Measurements from ENCODE around the gene MAML3. TPM values are rescaled to one million over a fixed set of nuclear protein-coding genes. Genes with fewer than 3 reads are reported as not detected.

The MAML3 gene
- total RNA-seq, 1 experiment from 2014 or later, result 20.8 TPM

GRCh38 chr4:139745111-139745639 lies 408.8 kb downstream of the MAML3 start:
- peaks cover 16% of the 10 kb centered on the region; the same call in 1 of the 2 replicates for H3K79me2 ChIP-seq (ENCODE audit: low read length)
- DNase-seq, result no peak
- H3K4me2 ChIP-seq (ENCODE audit: low read depth, low read length, poor library complexity, severe bottlenecking), result no peak overlapping the region
- H3K27me3 ChIP-seq (ENCODE audit: low read length), result no peaks in the 10 kb centered on the region
- H3K9me3 ChIP-seq (ENCODE audit: low read length), result no peaks in the 10 kb centered on the region
- no peak overlapping the region for H3K9ac ChIP-seq (ENCODE audit: low read length)
- H3K27ac ChIP-seq (ENCODE audit: low read length), result no peak overlapping the region
- H4K20me1 ChIP-seq (ENCODE audit: insufficient read depth, low read depth, low read length), result no peaks in the 10 kb centered on the region
- no peak overlapping the region for H3K4me3 ChIP-seq (ENCODE audit: low read length)
- no peaks in the 10 kb centered on the region for H3K36me3 ChIP-seq (ENCODE audit: insufficient read depth, low read length)
- H3K4me1 ChIP-seq (ENCODE audit: low read length), result peaks cover 28% of the 10 kb centered on the region
- H3K9me2 ChIP-seq (replicated peaks; ENCODE audit: insufficient read depth, low read length), result no peaks in the 10 kb centered on the region
- H2AFZ ChIP-seq (ENCODE audit: low read length), result no peak overlapping the region

- Histone ChIP-seq H3K4me2 (ENCODE audit: low read depth, low read length, poor library complexity, severe bottlenecking) (no peak overlapping the region), H3K27ac (ENCODE audit: low read length) (no peak overlapping the region), H3K27me3 (ENCODE audit: low read length) (no peaks in the 10 kb centered on the region), H3K79me2 (ENCODE audit: low read length) (peaks cover 15% of the 10 kb centered on the region; the same call in 1 of the 2 replicates), H3K9me2 (replicated peaks; ENCODE audit: insufficient read depth, low read length) (no peaks in the 10 kb centered on the region), H3K4me3 (ENCODE audit: low read length) (no peak overlapping the region), H3K4me1 (ENCODE audit: low read length) (peaks cover 19% of the 10 kb centered on the region; the same call in 1 of the 2 replicates), H3K36me3 (ENCODE audit: insufficient read depth, low read length) (no peaks in the 10 kb centered on the region), H3K9me3 (ENCODE audit: low read length) (no peaks in the 10 kb centered on the region), H4K20me1 (ENCODE audit: insufficient read depth, low read depth, low read length) (no peaks in the 10 kb centered on the region), H3K9ac (ENCODE audit: low read length) (no peak overlapping the region), H2AFZ (ENCODE audit: low read length) (no peak overlapping the region)
- DNase-seq, result no peak
These were observed 409.8 kb downstream of the MAML3 start for GRCh38 chr4:139744232-139744631.

GRCh38 chr4:139743027-139743426 lies 411.0 kb downstream of the MAML3 start:
- DNase-seq, result no peak
- Histone ChIP-seq H3K9me3 (ENCODE audit: low read length) (no peaks in the 10 kb centered on the region), H3K27ac (ENCODE audit: low read length) (no peak overlapping the region), H3K9ac (ENCODE audit: low read length) (no peak overlapping the region), H3K36me3 (ENCODE audit: insufficient read depth, low read length) (no peaks in the 10 kb centered on the region), H3K4me1 (ENCODE audit: low read length) (peaks cover 24% of the 10 kb centered on the region), H3K9me2 (replicated peaks; ENCODE audit: insufficient read depth, low read length) (no peaks in the 10 kb centered on the region), H2AFZ (ENCODE audit: low read length) (no peak overlapping the region), H3K79me2 (ENCODE audit: low read length) (peaks cover 10% of the 10 kb centered on the region; the same call in 1 of the 2 replicates), H3K4me2 (ENCODE audit: low read depth, low read length, poor library complexity, severe bottlenecking) (no peak overlapping the region), H3K4me3 (ENCODE audit: low read length) (no peak overlapping the region), H3K27me3 (ENCODE audit: low read length) (no peaks in the 10 kb centered on the region), H4K20me1 (ENCODE audit: insufficient read depth, low read depth, low read length) (no peaks in the 10 kb centered on the region)

GRCh38 chr4:139740531-139741041 lies 413.4 kb downstream of the MAML3 start:
- H3K4me2 ChIP-seq (ENCODE audit: low read depth, low read length, poor library complexity, severe bottlenecking), result no peak overlapping the region

GRCh38 chr4:139740121-139740520 lies 413.9 kb downstream of the MAML3 start:
- no peaks in the 10 kb centered on the region for H3K9me2 ChIP-seq (replicated peaks; ENCODE audit: insufficient read depth, low read length)
- peaks cover 50% of the 10 kb centered on the region for H3K4me1 ChIP-seq (ENCODE audit: low read length)
- no peak overlapping the region for H3K27ac ChIP-seq (ENCODE audit: low read length)
- no peak overlapping the region for H2AFZ ChIP-seq (ENCODE audit: low read length)
- DNase-seq, result no peak
- H4K20me1 ChIP-seq (ENCODE audit: insufficient read depth, low read depth, low read length), result no peaks in the 10 kb centered on the region
- H3K4me2 ChIP-seq (ENCODE audit: low read depth, low read length, poor library complexity, severe bottlenecking), result no peak overlapping the region
- no peak overlapping the region for H3K9ac ChIP-seq (ENCODE audit: low read length)
- H3K79me2 ChIP-seq (ENCODE audit: low read length), result peaks cover 10% of the 10 kb centered on the region; the same call in 1 of the 2 replicates
- no peaks in the 10 kb centered on the region for H3K27me3 ChIP-seq (ENCODE audit: low read length)
- no peaks in the 10 kb centered on the region for H3K36me3 ChIP-seq (ENCODE audit: insufficient read depth, low read length)
- no peaks in the 10 kb centered on the region for H3K9me3 ChIP-seq (ENCODE audit: low read length)
- no peak overlapping the region for H3K4me3 ChIP-seq (ENCODE audit: low read length)

More at GRCh38 chr4:139740531-139741041, 413.4 kb downstream of the MAML3 start:
- H4K20me1 ChIP-seq (ENCODE audit: insufficient read depth, low read depth, low read length), result no peaks in the 10 kb centered on the region
- H3K36me3 ChIP-seq (ENCODE audit: insufficient read depth, low read length), result no peaks in the 10 kb centered on the region
- H3K4me1 ChIP-seq (ENCODE audit: low read length), result peaks cover 45% of the 10 kb centered on the region
- no peak overlapping the region for H3K4me3 ChIP-seq (ENCODE audit: low read length)
- H3K27ac ChIP-seq (ENCODE audit: low read length), result no peak overlapping the region
- H3K9me3 ChIP-seq (ENCODE audit: low read length), result no peaks in the 10 kb centered on the region
- no peak for DNase-seq
- H3K9me2 ChIP-seq (replicated peaks; ENCODE audit: insufficient read depth, low read length), result no peaks in the 10 kb centered on the region
- H3K79me2 ChIP-seq (ENCODE audit: low read length), result peaks cover 10% of the 10 kb centered on the region; the same call in 1 of the 2 replicates
- H3K9ac ChIP-seq (ENCODE audit: low read length), result no peak overlapping the region
- no peaks in the 10 kb centered on the region for H3K27me3 ChIP-seq (ENCODE audit: low read length)
- no peak overlapping the region for H2AFZ ChIP-seq (ENCODE audit: low read length)

- Histone ChIP-seq H2AFZ (ENCODE audit: low read length) (no peak overlapping the region), H3K9me2 (replicated peaks; ENCODE audit: insufficient read depth, low read length) (no peaks in the 10 kb centered on the region), H3K27me3 (ENCODE audit: low read length) (no peaks in the 10 kb centered on the region), H3K4me2 (ENCODE audit: low read depth, low read length, poor library complexity, severe bottlenecking) (no peak overlapping the region), H3K79me2 (ENCODE audit: low read length) (peaks cover 14% of the 10 kb centered on the region; the same call in 1 of the 2 replicates), H3K9me3 (ENCODE audit: low read length) (no peaks in the 10 kb centered on the region), H3K36me3 (ENCODE audit: insufficient read depth, low read length) (no peaks in the 10 kb centered on the region), H3K4me1 (ENCODE audit: low read length) (peaks cover 58% of the 10 kb centered on the region), H4K20me1 (ENCODE audit: insufficient read depth, low read depth, low read length) (no peaks in the 10 kb centered on the region), H3K4me3 (ENCODE audit: low read length) (no peak overlapping the region), H3K27ac (ENCODE audit: low read length) (peak overlapping the region; percentile 90), H3K9ac (ENCODE audit: low read length) (no peak overlapping the region)
- DNase-seq, result no peak
These were observed 415.0 kb downstream of the MAML3 start for GRCh38 chr4:139738846-139739613.

- peaks cover 62% of the 10 kb centered on the region for H3K4me1 ChIP-seq (ENCODE audit: low read length)
- H3K36me3 ChIP-seq (ENCODE audit: insufficient read depth, low read length), result no peaks in the 10 kb centered on the region
- H3K9me3 ChIP-seq (ENCODE audit: low read length), result no peaks in the 10 kb centered on the region
- no peaks in the 10 kb centered on the region for H4K20me1 ChIP-seq (ENCODE audit: insufficient read depth, low read depth, low read length)
- peak overlapping the region; percentile 64 for H3K4me3 ChIP-seq (ENCODE audit: low read length)
- no peaks in the 10 kb centered on the region for H3K27me3 ChIP-seq (ENCODE audit: low read length)
- H2AFZ ChIP-seq (ENCODE audit: low read length), result no peak overlapping the region
- H3K9me2 ChIP-seq (replicated peaks; ENCODE audit: insufficient read depth, low read length), result no peaks in the 10 kb centered on the region
- peak overlapping the region; percentile 25; the same call in 1 of the 2 replicates for H3K9ac ChIP-seq (ENCODE audit: low read length)
- peak overlapping the region; percentile 90 for H3K27ac ChIP-seq (ENCODE audit: low read length)
- peaks cover 18% of the 10 kb centered on the region for H3K79me2 ChIP-seq (ENCODE audit: low read length)
- peak; percentile 80 for DNase-seq
- H3K4me2 ChIP-seq (ENCODE audit: low read depth, low read length, poor library complexity, severe bottlenecking), result peak overlapping the region; percentile 94
These were observed 417.3 kb downstream of the MAML3 start for GRCh38 chr4:139736661-139737060.

GRCh38 chr4:139736274-139736660 lies 417.7 kb downstream of the MAML3 start:
- DNase-seq, result peak; percentile 81
- H3K4me2 ChIP-seq (ENCODE audit: low read depth, low read length, poor library complexity, severe bottlenecking), result peak overlapping the region; percentile 94
- no peaks in the 10 kb centered on the region for H3K36me3 ChIP-seq (ENCODE audit: insufficient read depth, low read length)

More at GRCh38 chr4:139736274-139736660, 417.7 kb downstream of the MAML3 start:
- peaks cover 62% of the 10 kb centered on the region for H3K4me1 ChIP-seq (ENCODE audit: low read length)
- no peaks in the 10 kb centered on the region for H3K9me3 ChIP-seq (ENCODE audit: low read length)
- H4K20me1 ChIP-seq (ENCODE audit: insufficient read depth, low read depth, low read length), result no peaks in the 10 kb centered on the region
- peak overlapping the region; percentile 90 for H3K27ac ChIP-seq (ENCODE audit: low read length)
- H3K27me3 ChIP-seq (ENCODE audit: low read length), result no peaks in the 10 kb centered on the region
- peak overlapping the region; percentile 64 for H3K4me3 ChIP-seq (ENCODE audit: low read length)
- H2AFZ ChIP-seq (ENCODE audit: low read length), result no peak overlapping the region
- peak overlapping the region; percentile 67 for H3K9ac ChIP-seq (ENCODE audit: low read length)
- no peaks in the 10 kb centered on the region for H3K9me2 ChIP-seq (replicated peaks; ENCODE audit: insufficient read depth, low read length)
- peaks cover 18% of the 10 kb centered on the region for H3K79me2 ChIP-seq (ENCODE audit: low read length)

Measured in Karpas-422 (cell line).